Endothelial cell of umbilical vein (primary cell): ENCODE measurements around the gene INPP1. TPM values are rescaled to one million over a fixed set of nuclear protein-coding genes. Genes with fewer than 3 reads are reported as not detected.
"Not testable (repeated sequence)": the region's sequence is repeated elsewhere in the genome, so short reads cannot be mapped to it uniquely, and the experiment has no call there.

Experiments
- BruUV-seq: library from RNA; stranded (reverse); fragments of 400-500 nt; replicated peaks from 2 replicates; lab custom pipeline; 2021; lab: Mats Ljungman, UMichigan
- CTCF ChIA-PET: fragments of 300-600, 350-600 bp; sonication (Branson Sonifier 250); formaldehyde crosslinking; loops from one replicate; lab custom pipeline; 2021; ENCODE audit warnings: antibody characterized with exemption, inconsistent platforms; lab: Charles Lee
- POLR2A ChIA-PET: fragments of 300-600, 350-600 bp; sonication (Branson Sonifier 250); formaldehyde crosslinking; loops from one replicate; lab custom pipeline; 2021; ENCODE audit warnings: antibody characterized with exemption, inconsistent platforms; lab: Charles Lee
- DNase-seq: peaks from one replicate; pipeline ENCODE4 v3.0.0-alpha.2; 2011; ENCODE audit warnings: low read depth, low spot score
- FAIRE-seq: peaks from 2 replicates; lab custom pipeline; 2011; peaks lifted over from hg19 to GRCh38; lab: Jason Lieb, UNC
- H2AFZ ChIP-seq: 2 replicates; pipeline ENCODE4 v1.6.0; 2012; ENCODE audit warnings: low read depth, low read length, control low read depth, inconsistent platforms
- H3K27ac ChIP-seq: 2 replicates; pipeline ENCODE4 v1.5.1; 2011; ENCODE audit warnings: low read depth, mild to moderate bottlenecking, control low read depth, low read length, moderate library complexity; ENCODE audit not compliant: insufficient read depth
- H3K27me3 ChIP-seq, 2 experiments: 2 replicates each; pipeline versions ENCODE4 v1.6.0 to v1.6.1; 2011; ENCODE audit warnings: low read length in 2 of 2, mixed read lengths in 1 of 2; ENCODE audit not compliant: control insufficient read depth in 2 of 2, insufficient read depth in 2 of 2
- H3K36me3 ChIP-seq, 2 experiments: 2 replicates in 1 of 2; 3 replicates in 1 of 2; pipeline ENCODE4 v1.5.1; 2011; ENCODE audit warnings: low read length in 2 of 2, mild to moderate bottlenecking in 1 of 2, moderate library complexity in 1 of 2; ENCODE audit not compliant: control insufficient read depth in 2 of 2, insufficient read depth in 2 of 2; ENCODE audit errors: extremely low read depth in 1 of 2
- H3K4me1 ChIP-seq: 3 replicates; pipeline ENCODE4 v1.5.1; 2011; ENCODE audit warnings: mild to moderate bottlenecking, low read length; ENCODE audit not compliant: control insufficient read depth, insufficient read depth; ENCODE audit errors: extremely low read depth
- H3K4me2 ChIP-seq: 2 replicates; pipeline ENCODE4 v1.6.1; 2011; ENCODE audit warnings: low read length, control low read depth, mixed read lengths; ENCODE audit not compliant: insufficient read depth
- H3K4me3 ChIP-seq, 3 experiments: fragments of 200-600 bp in 1 of 3; sonication (generic), shearing (Covaris generic) in 1 of 3; replicated peaks in 1 of 3; 2 replicates each; pipeline ENCODE4 v1.5.1; 2011 to 2016; ENCODE audit warnings: control low read depth in 3 of 3, low read length in 3 of 3, mild to moderate bottlenecking in 2 of 3, inconsistent platforms in 1 of 3, low read depth in 1 of 3, moderate library complexity in 1 of 3; ENCODE audit not compliant: insufficient read depth in 1 of 3
- H3K79me2 ChIP-seq: 2 replicates; pipeline ENCODE4 v1.6.0; 2012; ENCODE audit warnings: low read length, inconsistent platforms; ENCODE audit not compliant: control insufficient read depth, insufficient read depth
- H3K9ac ChIP-seq: replicated peaks from 2 replicates; pipeline ENCODE3; 2011; ENCODE audit warnings: low read length, control low read depth; ENCODE audit not compliant: insufficient read depth; ENCODE audit errors: extremely low read depth
- H3K9me1 ChIP-seq: replicated peaks from 3 replicates; pipeline ENCODE4 v1.6.0; 2011; ENCODE audit warnings: mild to moderate bottlenecking, low read length; ENCODE audit not compliant: control insufficient read depth, insufficient read depth; ENCODE audit errors: extremely low read depth
- H3K9me3 ChIP-seq: replicated peaks from 2 replicates; pipeline ENCODE4 v1.5.1; 2012; ENCODE audit warnings: low read length, inconsistent platforms; ENCODE audit not compliant: control insufficient read depth, insufficient read depth
- H4K20me1 ChIP-seq: replicated peaks from 2 replicates; pipeline ENCODE3; 2011; ENCODE audit warnings: mild to moderate bottlenecking, low read length; ENCODE audit not compliant: control insufficient read depth, insufficient read depth; ENCODE audit errors: extremely low read depth
- CTCF ChIP-seq, 2 donors: IDR thresholded peaks; 1 replicate in 1 of 2; 2 replicates in 1 of 2; pipeline ENCODE4 v1.5.1; 2011; ENCODE audit warnings: low read length in 2 of 2, mild to moderate bottlenecking in 2 of 2, moderate library complexity in 2 of 2, control low read depth in 1 of 2, inconsistent platforms in 1 of 2, low read depth in 1 of 2; ENCODE audit not compliant: insufficient read depth in 1 of 2; ENCODE audit errors: extremely low read depth in 1 of 2
- EZH2 ChIP-seq: IDR thresholded peaks from 2 replicates; pipeline ENCODE4 v1.6.1; 2012; ENCODE audit warnings: borderline replicate concordance, low read depth, mild to moderate bottlenecking, moderate library complexity, low read length, inconsistent platforms; ENCODE audit not compliant: severe bottlenecking
- FOS ChIP-seq: IDR thresholded peaks from 2 replicates; pipeline ENCODE4 v1.6.1; 2011; ENCODE audit warnings: mild to moderate bottlenecking, low read length, moderate library complexity, borderline replicate concordance; ENCODE audit not compliant: insufficient read depth
- GATA2 ChIP-seq: IDR thresholded peaks from 2 replicates; pipeline ENCODE4 v1.7.0; 2011; ENCODE audit warnings: low read depth, mild to moderate bottlenecking, moderate library complexity, mixed read lengths, low read length; ENCODE audit not compliant: insufficient read length, insufficient read depth
- JUN ChIP-seq: IDR thresholded peaks from 2 replicates; pipeline ENCODE4 v1.6.1; 2011; ENCODE audit warnings: borderline replicate concordance, low read depth; ENCODE audit not compliant: insufficient read length, insufficient read depth
- MAX ChIP-seq: IDR thresholded peaks from 2 replicates; pipeline ENCODE4 v1.6.1; 2011; ENCODE audit not compliant: insufficient read depth, insufficient read length
- MYC ChIP-seq: IDR thresholded peaks from one replicate; pipeline ENCODE4 v1.6.1; 2011; ENCODE audit warnings: mild to moderate bottlenecking, low read depth, low read length
- POLR2A ChIP-seq: IDR thresholded peaks from 2 replicates; pipeline ENCODE4 v1.6.1; 2012; ENCODE audit warnings: low read depth, mild to moderate bottlenecking, control low read depth, low read length
- POLR2AphosphoS5 ChIP-seq: IDR thresholded peaks from 2 replicates; pipeline ENCODE4 v1.6.1; 2012; ENCODE audit warnings: low read depth, mild to moderate bottlenecking, control low read depth, low read length, moderate library complexity; ENCODE audit not compliant: insufficient read depth
- dilution Hi-C: fragments of 300-500 bp; cut with MboI; formaldehyde crosslinking; loops from one replicate; pipeline ENCODE4 v1.15.0; 2019; ENCODE audit warnings: low sequenced_read_pairs; ENCODE audit not compliant: extremely low pct_ligation_motif_present
- intact Hi-C: fragments of 100-400 bp; cut with micrococcal nuclease; formaldehyde crosslinking; loops from one replicate; pipeline ENCODE4 v1.10.0; 2022
- polyA plus RNA-seq, 4 experiments: library from polyadenylated mRNA; depleted of rRNA in 3 of 4; stranded (reverse) in 3 of 4; unstranded in 1 of 4; fragments of >200 nt; gene quantifications; 2 replicates each; pipeline versions ENCODE4 v1.2.1 to v1.2.3, GENCODE V29; 2011 to 2012; ENCODE audit warnings: missing spikeins in 1 of 4
- total RNA-seq: library from RNA; stranded (reverse); gene quantifications from 2 replicates; pipeline ENCODE4 v1.2.3, GENCODE V29; 2021

The INPP1 gene
- total and polyA plus RNA-seq, 2 donors (not counting 3 experiments of a cell fraction or from before 2014, with no cell fraction given): 10.6 to 36.8 TPM

- H3K9me3 ChIP-seq, DNase-seq, H3K4me2 ChIP-seq, H3K4me3 ChIP-seq, intact Hi-C loops, H3K9me1 ChIP-seq, H2AFZ ChIP-seq, H3K4me1 ChIP-seq, FAIRE-seq, H3K27ac ChIP-seq, H4K20me1 ChIP-seq, POLR2A ChIA-PET, H3K36me3 ChIP-seq, H3K9ac ChIP-seq, H3K27me3 ChIP-seq, dilution Hi-C loops, BruUV-seq: not testable (repeated sequence)
- CTCF ChIA-PET: interaction anchor here (1.6 to 2.8 kb wide), 4 partner anchors 12 to 270 kb away, joined by 4 to 10 read pairs (median 8); partner anchors contain the start of gene HIBCH
- peaks cover 19% of the 10 kb centered on the region for H3K79me2 ChIP-seq
Observed at GRCh38 chr2:190358655-190359448, 15.5 kb downstream of the INPP1 start.

- no peak overlapping the region for H3K4me2 ChIP-seq
- TF ChIP-seq JUN (no peak), EZH2 (no peak), FOS (no peak), POLR2A (no peak), POLR2AphosphoS5 (no peak), MAX (no peak), MYC (no peak), CTCF (IDR thresholded peaks at IDR 0.05; ENCODE audit: extremely low read depth in 1 of 2, insufficient read depth in 1 of 2, low read depth in 1 of 2, low read length in 2 of 2) (no peak), GATA2 (no peak)
Observed at GRCh38 chr2:190360561-190360960, 17.2 kb downstream of the INPP1 start.

More at GRCh38 chr2:190360561-190360960, 17.2 kb downstream of the INPP1 start:
- dilution Hi-C loops (no loop called here), intact Hi-C loops (no loop called here)
- ChIA-PET POLR2A (no interaction called here), CTCF (interaction anchor here (1.1 to 2.8 kb wide), 5 partner anchors 10 to 41 kb away, joined by 4 to 12 read pairs (median 10); partner anchors contain the start of gene HIBCH)
- peaks cover 8% of the 10 kb centered on the region for H3K79me2 ChIP-seq
- H3K4me3 ChIP-seq: no peak overlapping the region
- H3K9me1 ChIP-seq: no peaks in the 10 kb centered on the region
- DNase-seq (no peak), FAIRE-seq (no peak)
- no peak overlapping the region for H3K27ac ChIP-seq
- H3K9ac ChIP-seq: no peak overlapping the region
- H3K4me1 ChIP-seq: peaks cover 5% of the 10 kb centered on the region
- H3K27me3 ChIP-seq: no peaks in the 10 kb centered on the region
- H4K20me1 ChIP-seq: peaks cover 2% of the 10 kb centered on the region
- no peaks in the 10 kb centered on the region for H3K9me3 ChIP-seq
- peaks cover 0 to 5% of the 10 kb centered on the region in 2 experiments for H3K36me3 ChIP-seq
- no TSS peak for BruUV-seq
- H2AFZ ChIP-seq: no peak overlapping the region
